WTC11 (cell line): ENCODE data around the gene SPATA12. TPM values are rescaled to one million over a fixed set of nuclear protein-coding genes. Genes with fewer than 3 reads are reported as not detected.

ENCODE experiments used
- ATAC-seq: fragments of 200-7000 bp; cut with Tn5 transposase; 2 replicates; pipeline ENCODE4 v1.10.0; 2021; ENCODE audit warnings: mild to moderate bottlenecking, moderate library complexity
- CTCF ChIA-PET: fragments of 300-600 bp; sonication (Branson Sonifier 250); formaldehyde crosslinking; loops from one replicate; lab custom pipeline; 2021; ENCODE audit warnings: antibody characterized with exemption; lab: Charles Lee
- POLR2A ChIA-PET: fragments of 350-600 bp; sonication (Branson Sonifier 250); formaldehyde crosslinking; loops from one replicate; lab custom pipeline; 2021; ENCODE audit warnings: antibody characterized with exemption; lab: Charles Lee
- DNase-seq: peaks from one replicate; pipeline ENCODE4 v3.0.0; 2021; ENCODE audit warnings: low spot score
- H3K27ac Mint-ChIP-seq: 2 replicates; pipeline ENCODE4 v1.8.0; 2021; ENCODE audit warnings: mixed read lengths
- H3K27me3 Mint-ChIP-seq: 2 replicates; pipeline ENCODE4 v1.8.0; 2021; ENCODE audit warnings: low read depth, mild to moderate bottlenecking, moderate library complexity, mixed read lengths
- H3K36me3 Mint-ChIP-seq: 2 replicates; pipeline ENCODE4 v1.8.0; 2021; ENCODE audit warnings: mixed read lengths
- H3K4me1 Mint-ChIP-seq: 2 replicates; pipeline ENCODE4 v1.8.0; 2022; ENCODE audit warnings: mixed read lengths
- H3K4me3 Mint-ChIP-seq: 2 replicates; pipeline ENCODE4 v1.8.0; 2021; ENCODE audit warnings: mild to moderate bottlenecking, moderate library complexity, mixed read lengths
- H3K9me3 Mint-ChIP-seq: 2 replicates; pipeline ENCODE4 v1.8.0; 2021; ENCODE audit warnings: mixed read lengths
- AR ChIP-seq: fragments of 250-450 bp; sonication (Bioruptor Pico); IDR thresholded peaks from 2 replicates; pipeline ENCODE4 v1.9.0; 2021; ENCODE audit warnings: mild to moderate bottlenecking
- ATF6 ChIP-seq: sonication (generic); formaldehyde crosslinking; IDR thresholded peaks from 2 replicates; pipeline ENCODE4 v1.8.1; 2023; ENCODE audit warnings: mild to moderate bottlenecking, missing genetic modification reagents
- CTCF ChIP-seq: fragments of 200-600 bp; IDR thresholded peaks from 2 replicates; pipeline ENCODE4 v1.8.0; 2022; ENCODE audit warnings: antibody characterized with exemption
- E2F4 ChIP-seq: sonication (generic); formaldehyde crosslinking; IDR thresholded peaks from 2 replicates; pipeline ENCODE4 v1.8.1; 2022; ENCODE audit warnings: low read depth, mild to moderate bottlenecking, moderate library complexity, missing genetic modification reagents, borderline replicate concordance
- FOXP1 ChIP-seq: sonication (generic); formaldehyde crosslinking; IDR thresholded peaks from 2 replicates; pipeline ENCODE4 v1.8.0; 2022; ENCODE audit warnings: missing genetic modification reagents, mild to moderate bottlenecking, moderate library complexity, borderline replicate concordance
- GABPB1 ChIP-seq: sonication (generic); formaldehyde crosslinking; IDR thresholded peaks from 2 replicates; pipeline ENCODE4 v1.8.1; 2023; ENCODE audit warnings: mild to moderate bottlenecking, missing genetic modification reagents
- IRF1 ChIP-seq: sonication (generic); formaldehyde crosslinking; IDR thresholded peaks from 2 replicates; pipeline ENCODE4 v1.8.0; 2023; ENCODE audit warnings: missing genetic modification reagents
- NR1H2 ChIP-seq: sonication (generic); formaldehyde crosslinking; IDR thresholded peaks from 2 replicates; pipeline ENCODE4 v1.9.0; 2021; ENCODE audit warnings: mild to moderate bottlenecking, moderate library complexity, missing genetic modification reagents
- PREB ChIP-seq: sonication (generic); formaldehyde crosslinking; IDR thresholded peaks from 2 replicates; pipeline ENCODE4 v1.8.1; 2022; ENCODE audit warnings: mild to moderate bottlenecking, missing genetic modification reagents, moderate library complexity, borderline replicate concordance
- RELA ChIP-seq: sonication (generic); formaldehyde crosslinking; IDR thresholded peaks from 2 replicates; pipeline ENCODE4 v1.8.1; 2022; ENCODE audit warnings: missing genetic modification reagents, mild to moderate bottlenecking, borderline replicate concordance
- SP1 ChIP-seq: sonication (generic); formaldehyde crosslinking; conservative IDR thresholded peaks from 2 replicates; pipeline ENCODE4 v1.8.1; 2022; ENCODE audit warnings: missing genetic modification reagents
- STAT6 ChIP-seq: sonication (generic); formaldehyde crosslinking; conservative IDR thresholded peaks from 2 replicates; pipeline ENCODE4 v1.8.1; 2023; ENCODE audit warnings: mild to moderate bottlenecking, low read depth, missing genetic modification reagents, moderate library complexity
- ZNF232 ChIP-seq: sonication (generic); formaldehyde crosslinking; IDR thresholded peaks from 2 replicates; pipeline ENCODE4 v1.8.0; 2022; ENCODE audit warnings: mild to moderate bottlenecking, missing genetic modification reagents
- ZNF281 ChIP-seq: sonication (generic); formaldehyde crosslinking; IDR thresholded peaks from 2 replicates; pipeline ENCODE4 v1.8.0; 2023; ENCODE audit warnings: mild to moderate bottlenecking, missing genetic modification reagents
- ZNF416 ChIP-seq: fragments of 250-450 bp; sonication (Bioruptor Pico); IDR thresholded peaks from 2 replicates; pipeline ENCODE4 v1.9.0; 2021; ENCODE audit warnings: mild to moderate bottlenecking, inconsistent platforms
- ZNF423 ChIP-seq: fragments of 250-450 bp; sonication (Bioruptor Pico); IDR thresholded peaks from 2 replicates; pipeline ENCODE4 v2.1.2; 2022; ENCODE audit warnings: mild to moderate bottlenecking, moderate library complexity
- total RNA-seq: library from RNA; stranded (reverse); gene quantifications from 3 replicates; pipeline ENCODE4 v1.2.3, GENCODE V29; 2021

The SPATA12 gene
- total RNA-seq, 1 experiment from 2014 or later, result 0.39 TPM

GRCh38 chr3:57120040-57120439 lies 59.6 kb downstream of the SPATA12 start:
- Mint-ChIP-seq H3K27me3 (peaks cover 17% of the 10 kb centered on the region), H3K9me3 (no peaks in the 10 kb centered on the region), H3K36me3 (peaks cover 13% of the 10 kb centered on the region), H3K4me1 (peaks cover 71% of the 10 kb centered on the region), H3K27ac (no peak overlapping the region), H3K4me3 (no peak overlapping the region)
- ATAC-seq (no peak), DNase-seq (no peak)
- ChIA-PET POLR2A (interaction anchor here (0.6 kb wide), 1 partner anchor 28 kb away, joined by 5 read pairs; no protein-coding TSS in a partner anchor), CTCF (interaction anchor here (0.7 to 1.0 kb wide), 2 partner anchors 8 to 17 kb away, joined by 4 to 5 read pairs; no protein-coding TSS in a partner anchor)
- TF ChIP-seq IRF1 (CRISPR knock-in tag) (no peak), ZNF281 (CRISPR knock-in tag) (no peak), SP1 (CRISPR knock-in tag) (no peak), ZNF423 (CRISPR knock-in tag) (no peak), E2F4 (no peak), ZNF416 (no peak), ZNF232 (CRISPR knock-in tag) (no peak), FOXP1 (no peak), PREB (no peak), AR (CRISPR knock-in tag) (no peak), CTCF (no peak), ATF6 (CRISPR knock-in tag) (no peak), RELA (CRISPR knock-in tag) (no peak), STAT6 (CRISPR knock-in tag) (no peak), GABPB1 (CRISPR knock-in tag) (no peak), NR1H2 (CRISPR knock-in tag) (no peak)
